GM19468 (cell line): ENCODE data around the gene CC2D1B.

Experiments used
- ATAC-seq: cut with Tn5 transposase; IDR thresholded peaks from one replicate; pipeline ENCODE4 v1.9.1; 2021; ENCODE audit warnings: mild to moderate bottlenecking, moderate library complexity, moderate number of reproducible peaks; ENCODE audit not compliant: unreplicated experiment; ENCODE audit errors: extremely low read depth

CC2D1B gene

GRCh38 chr1:52323731-52324130 lies 42.3 kb downstream of the CC2D1B start:
- no peak for ATAC-seq

- no peak for ATAC-seq
Measured at GRCh38 chr1:52321061-52321460, 44.9 kb downstream of the CC2D1B start.

- no peak for ATAC-seq
Measured at GRCh38 chr1:52306227-52307006, 59.6 kb downstream of the CC2D1B start.

DNA sequence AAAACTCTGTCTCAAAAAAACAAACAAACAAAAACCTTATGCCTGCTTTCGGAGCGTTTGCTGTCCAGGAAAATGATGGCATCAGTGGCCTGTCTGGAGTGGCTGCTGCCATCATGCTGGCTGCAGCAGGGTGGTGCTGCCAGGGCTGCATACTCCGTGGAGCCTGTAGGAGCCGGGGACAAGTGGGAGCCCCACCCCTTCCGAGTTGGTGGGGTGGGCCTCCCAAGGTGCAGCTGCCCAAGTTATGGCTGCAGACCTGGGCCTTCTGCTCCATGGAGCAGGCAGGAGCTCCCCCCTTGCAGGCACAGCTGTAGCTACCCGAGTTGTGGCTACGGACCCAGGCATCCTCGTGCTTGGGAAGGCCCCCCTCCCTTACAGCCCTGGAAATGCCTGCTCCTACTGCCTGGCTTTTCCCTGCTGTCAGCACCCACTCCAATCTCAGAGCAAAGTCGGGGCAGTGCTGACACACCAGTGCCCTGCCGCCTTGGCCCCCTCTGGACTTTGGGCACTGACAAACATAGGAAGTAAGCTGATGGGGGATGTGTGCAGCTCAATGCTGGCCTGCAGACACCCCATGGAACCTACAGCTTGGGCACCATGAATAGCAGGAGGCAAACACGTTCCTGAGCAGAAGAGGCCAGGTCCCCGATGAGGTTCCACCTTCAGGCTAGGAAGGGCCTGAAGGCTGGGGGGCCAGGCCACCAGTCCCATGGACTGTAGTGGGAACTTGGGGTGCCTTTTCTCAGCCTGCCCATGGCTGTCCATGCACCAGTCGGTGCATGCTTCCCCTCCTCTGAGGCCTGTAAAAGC lies 60.4 kb downstream of the CC2D1B start:
- no peak for ATAC-seq
